HEK293T (cell line): ENCODE measurements around the gene NFIA.
"Not testable (repeated sequence)": the region's sequence is repeated elsewhere in the genome, so short reads cannot be mapped to it uniquely, and the experiment has no call there.

Source experiments
- CTCF ChIA-PET: fragments of 350-600 bp; formaldehyde crosslinking; extraction: SDS; loops from one replicate; lab custom pipeline; 2021; ENCODE audit warnings: antibody characterized with exemption, inconsistent platforms; lab: Yijun Ruan, JAX
- POLR2A ChIA-PET: fragments of 350-600 bp; formaldehyde crosslinking; extraction: SDS; loops from one replicate; lab custom pipeline; 2020; ENCODE audit warnings: antibody characterized with exemption, inconsistent platforms; lab: Yijun Ruan, JAX
- DNase-seq: peaks from one replicate; pipeline ENCODE4 v3.0.0; 2012; ENCODE audit warnings: mixed read lengths; ENCODE audit errors: extremely low spot score
- ARNT ChIP-seq: fragments of 450-650 bp; IDR thresholded peaks from 2 replicates; pipeline ENCODE4 v1.6.1; 2017; ENCODE audit warnings: mild to moderate bottlenecking
- BHLHE40 ChIP-seq: fragments of 450-650 bp; IDR thresholded peaks from 2 replicates; pipeline ENCODE4 v1.6.1; 2016; ENCODE audit warnings: mild to moderate bottlenecking, moderate library complexity, borderline replicate concordance
- CTBP1 ChIP-seq: fragments of 450-650 bp; IDR thresholded peaks from 2 replicates; pipeline ENCODE4 v1.6.1; 2016; ENCODE audit warnings: borderline replicate concordance
- ELF4 ChIP-seq: fragments of 450-650 bp; IDR thresholded peaks from 2 replicates; pipeline ENCODE4 v1.6.1; 2017; ENCODE audit warnings: antibody characterized with exemption
- FOXA1 ChIP-seq: fragments of 450-650 bp; IDR thresholded peaks from 2 replicates; pipeline ENCODE4 v1.6.1; 2016; ENCODE audit warnings: mild to moderate bottlenecking
- FOXK2 ChIP-seq: fragments of 450-650 bp; IDR thresholded peaks from 2 replicates; pipeline ENCODE4 v1.6.1; 2016; ENCODE audit warnings: mild to moderate bottlenecking
- FOXM1 ChIP-seq: fragments of 450-650 bp; IDR thresholded peaks from 2 replicates; pipeline ENCODE4 v1.6.1; 2017; ENCODE audit warnings: mild to moderate bottlenecking, borderline replicate concordance
- HDGF ChIP-seq: fragments of 450-650 bp; IDR thresholded peaks from 2 replicates; pipeline ENCODE4 v1.6.1; 2017; ENCODE audit warnings: antibody characterized with exemption, borderline replicate concordance
- L3MBTL2 ChIP-seq: fragments of 450-650 bp; conservative IDR thresholded peaks from 2 replicates; pipeline ENCODE4 v1.6.1; 2016; ENCODE audit warnings: mild to moderate bottlenecking
- LEF1 ChIP-seq: fragments of 450-650 bp; IDR thresholded peaks from 2 replicates; pipeline ENCODE4 v1.6.1; 2017; ENCODE audit warnings: mild to moderate bottlenecking, borderline replicate concordance
- NFRKB ChIP-seq: fragments of 450-650 bp; IDR thresholded peaks from 2 replicates; pipeline ENCODE4 v1.6.1; 2016; ENCODE audit warnings: mild to moderate bottlenecking, moderate library complexity
- SP1 ChIP-seq: fragments of 450-650 bp; IDR thresholded peaks from 2 replicates; pipeline ENCODE4 v1.6.1; 2017
- SUZ12 ChIP-seq: fragments of 450-650 bp; IDR thresholded peaks from 2 replicates; pipeline ENCODE4 v1.6.1; 2016; ENCODE audit warnings: mild to moderate bottlenecking
- TARDBP ChIP-seq: fragments of 450-650 bp; IDR thresholded peaks from 2 replicates; pipeline ENCODE4 v1.6.1; 2016
- ZNF384 ChIP-seq: fragments of 450-650 bp; IDR thresholded peaks from 2 replicates; pipeline ENCODE4 v1.6.1; 2016
- TF ChIP-seq, protein P1 (sequence below): fragments of 450-650 bp; IDR thresholded peaks from 2 replicates; pipeline ENCODE4 v1.6.1; 2016

Gene NFIA

DNA sequence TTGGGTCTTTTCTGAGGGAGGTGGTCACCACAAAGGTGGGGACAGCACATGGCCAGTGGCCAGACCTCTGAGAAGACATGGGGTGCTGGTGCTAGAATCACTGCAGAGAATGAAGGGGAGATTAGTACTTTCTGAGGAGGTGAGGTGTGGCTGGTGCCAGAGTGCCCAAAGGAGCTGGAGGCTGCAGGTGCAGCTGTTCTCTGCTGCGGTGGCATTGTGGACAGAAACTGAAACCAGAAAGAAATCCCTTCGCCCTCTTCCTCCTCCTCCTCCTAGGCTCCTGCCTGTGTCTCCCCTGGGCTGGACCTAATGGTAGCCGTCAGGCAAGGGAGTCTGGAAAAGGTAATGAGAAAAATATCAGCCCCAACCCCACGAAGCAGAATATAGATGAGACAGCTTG, 380.9 kb downstream of the NFIA start:
- no peak for TF ChIP-seq HDGF
- no peak for TF ChIP-seq ZNF384
- TF ChIP-seq FOXA1, result no peak
- no peak for TF ChIP-seq TARDBP
- no peak for TF ChIP-seq ARNT
- no peak for TF ChIP-seq BHLHE40
- no peak for TF ChIP-seq LEF1
- no peak for TF ChIP-seq SP1
- no peak for TF ChIP-seq NFRKB
- no peak for TF ChIP-seq CTBP1
- TF ChIP-seq SUZ12, result no peak
- TF ChIP-seq FOXK2, result no peak
- TF ChIP-seq L3MBTL2, result no peak
- no peak for TF ChIP-seq ELF4
- CTCF ChIA-PET, result no interaction called here
- no peak for DNase-seq
- POLR2A ChIA-PET, result no interaction called here

DNA sequence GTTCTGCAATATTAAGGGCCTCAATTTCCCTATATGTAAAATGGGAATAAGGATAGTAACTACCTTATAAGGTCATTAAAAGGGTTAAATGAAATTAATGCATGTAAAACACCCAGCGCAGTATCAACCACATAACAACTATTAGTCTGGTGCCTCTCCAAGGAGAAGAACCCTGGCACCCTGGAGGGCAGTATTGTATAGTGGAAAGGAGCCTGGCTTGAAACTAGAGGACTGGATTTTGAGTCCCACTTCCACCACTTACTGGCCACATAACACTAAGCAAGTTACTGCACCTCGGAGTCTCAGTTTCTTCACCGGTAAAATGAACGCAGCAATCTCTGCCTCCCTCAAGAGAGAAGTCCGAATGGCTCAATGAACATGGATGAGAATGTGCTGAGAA, 385.5 kb downstream of the NFIA start:
- CTCF ChIA-PET, DNase-seq, POLR2A ChIA-PET: not testable (repeated sequence)

DNA sequence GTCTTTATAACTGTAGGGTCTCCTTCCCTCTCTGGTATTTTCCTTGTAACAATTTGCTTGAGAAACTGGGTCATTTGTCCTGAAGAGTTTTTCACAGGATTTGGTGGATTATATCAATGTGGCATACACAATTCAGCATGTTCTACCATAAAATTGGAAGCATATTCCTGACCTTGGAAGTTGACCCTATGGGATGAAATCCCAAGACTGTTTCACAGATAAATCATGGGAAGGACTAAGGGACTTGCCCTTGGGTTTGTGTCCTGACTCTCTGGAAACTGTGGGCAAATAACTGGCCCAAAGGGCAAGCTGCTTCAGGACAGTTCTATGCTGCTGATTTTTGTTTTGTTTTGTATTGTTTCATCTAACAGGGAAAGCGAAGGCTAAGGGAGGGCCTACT, 387.0 kb downstream of the NFIA start:
- no peak for DNase-seq
- POLR2A ChIA-PET, result no interaction called here
- no peak for TF ChIP-seq FOXM1
- no peak for TF ChIP-seq SUZ12
- TF ChIP-seq ARNT, result no peak
- TF ChIP-seq L3MBTL2, result no peak
- no peak for TF ChIP-seq FOXA1
- no peak for TF ChIP-seq NFRKB
- TF ChIP-seq ELF4, result no peak
- TF ChIP-seq, protein P1, sequence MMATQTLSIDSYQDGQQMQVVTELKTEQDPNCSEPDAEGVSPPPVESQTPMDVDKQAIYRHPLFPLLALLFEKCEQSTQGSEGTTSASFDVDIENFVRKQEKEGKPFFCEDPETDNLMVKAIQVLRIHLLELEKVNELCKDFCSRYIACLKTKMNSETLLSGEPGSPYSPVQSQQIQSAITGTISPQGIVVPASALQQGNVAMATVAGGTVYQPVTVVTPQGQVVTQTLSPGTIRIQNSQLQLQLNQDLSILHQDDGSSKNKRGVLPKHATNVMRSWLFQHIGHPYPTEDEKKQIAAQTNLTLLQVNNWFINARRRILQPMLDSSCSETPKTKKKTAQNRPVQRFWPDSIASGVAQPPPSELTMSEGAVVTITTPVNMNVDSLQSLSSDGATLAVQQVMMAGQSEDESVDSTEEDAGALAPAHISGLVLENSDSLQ, result no peak
- CTCF ChIA-PET, result no interaction called here

DNA sequence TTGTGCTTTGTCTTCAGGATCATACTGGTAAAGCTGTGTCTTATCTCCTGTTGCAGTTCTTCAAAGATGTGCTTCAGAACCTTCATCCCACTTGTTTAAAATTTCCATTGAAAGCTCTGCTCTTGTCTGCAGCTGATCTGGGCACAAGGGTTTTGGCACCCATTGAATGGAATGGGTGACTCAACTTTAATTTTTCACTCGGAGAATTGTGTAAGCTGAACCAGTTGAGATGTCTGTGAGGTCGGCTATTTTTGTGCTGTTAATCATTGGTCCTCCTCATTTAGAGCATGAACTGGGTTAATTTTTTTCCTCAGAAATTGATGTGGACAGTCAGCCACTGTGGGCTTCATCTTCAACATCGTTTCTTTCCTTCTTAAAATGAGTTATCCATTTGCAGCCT, 390.5 kb downstream of the NFIA start:
- POLR2A ChIA-PET, result no interaction called here
- no peak for DNase-seq
- TF ChIP-seq LEF1 (no peak), L3MBTL2 (no peak), ARNT (no peak), FOXA1 (no peak), CTBP1 (no peak), NFRKB (no peak), ELF4 (no peak), ZNF384 (no peak), SUZ12 (no peak), SP1 (no peak), BHLHE40 (no peak), FOXM1 (no peak), TARDBP (no peak), FOXK2 (no peak), HDGF (no peak)
- TF ChIP-seq, protein P1, result no peak
- CTCF ChIA-PET, result no interaction called here

DNA sequence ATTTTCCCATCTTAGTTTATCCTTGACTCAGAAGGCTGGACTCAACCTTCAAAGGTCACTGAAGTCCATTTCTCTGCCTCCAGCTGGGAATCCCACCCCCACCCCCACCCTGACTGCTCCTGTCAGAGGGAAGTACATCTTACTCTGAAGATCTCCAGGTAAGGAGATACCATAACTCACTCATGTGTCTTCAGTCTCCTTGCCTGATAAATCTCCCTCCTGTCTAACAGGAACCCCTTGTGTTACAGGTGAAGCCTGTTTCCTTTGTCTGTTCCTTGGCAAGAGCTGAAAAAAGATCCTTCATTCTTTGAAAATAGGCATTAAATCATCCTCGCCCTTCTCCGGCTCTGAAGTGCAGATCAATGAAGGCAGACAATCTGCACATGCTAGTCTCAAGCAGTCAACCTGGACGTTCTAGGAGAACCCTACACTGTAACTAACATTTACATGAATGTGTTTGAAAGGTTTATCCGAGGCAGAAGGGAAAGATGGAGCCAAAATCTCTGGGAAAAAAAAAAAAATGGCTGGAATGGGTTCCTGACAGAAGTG, 392.0 kb downstream of the NFIA start:
- TF ChIP-seq BHLHE40 (no peak), LEF1 (no peak), ARNT (no peak), TARDBP (no peak), NFRKB (no peak), SP1 (no peak), FOXA1 (no peak), L3MBTL2 (no peak), ELF4 (no peak), FOXM1 (no peak), ZNF384 (no peak), CTBP1 (no peak)
- TF ChIP-seq, protein P1, result no peak
- DNase-seq, result no peak
- ChIA-PET POLR2A (no interaction called here), CTCF (no interaction called here)

DNA sequence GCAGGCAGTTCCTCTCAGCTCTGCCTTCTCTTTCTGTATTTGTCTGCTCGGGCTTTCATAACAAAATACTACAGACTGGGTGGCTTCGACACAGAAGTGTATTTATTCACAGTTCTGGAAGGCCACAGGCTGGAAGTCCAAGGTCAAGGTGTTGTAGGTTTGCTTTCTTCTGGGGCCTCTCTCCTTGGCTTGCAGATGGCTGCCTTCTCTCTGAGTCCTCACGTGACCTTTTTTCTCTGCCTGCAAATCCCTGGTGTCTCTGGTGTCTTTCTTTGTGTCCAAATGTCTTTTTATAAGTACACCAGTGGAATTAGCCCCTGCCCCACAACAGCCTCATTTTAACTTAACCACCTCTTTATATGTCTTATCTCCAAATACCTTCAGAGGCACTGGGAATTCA, 392.6 kb downstream of the NFIA start:
- CTCF ChIA-PET, result no interaction called here
- POLR2A ChIA-PET, result no interaction called here
- DNase-seq, result no peak
- TF ChIP-seq FOXM1, result no peak
- no peak for TF ChIP-seq CTBP1
- no peak for TF ChIP-seq TARDBP
- no peak for TF ChIP-seq SP1
- TF ChIP-seq FOXA1, result no peak
- TF ChIP-seq ELF4, result no peak
- TF ChIP-seq SUZ12, result no peak
- no peak for TF ChIP-seq FOXK2
- TF ChIP-seq, protein P1, result no peak
- no peak for TF ChIP-seq LEF1
- TF ChIP-seq NFRKB, result no peak
- TF ChIP-seq HDGF, result no peak
- TF ChIP-seq L3MBTL2, result no peak
- TF ChIP-seq BHLHE40, result no peak
- TF ChIP-seq ARNT, result no peak
- TF ChIP-seq ZNF384, result no peak
